Measurements from ENCODE around the gene PLA2G2D. TPM values are rescaled to one million over a fixed set of nuclear protein-coding genes. Genes with fewer than 3 reads are reported as not detected.

Gene PLA2G2D
- total and polyA plus RNA-seq, 4 donors: 0.06 to 0.14 (median 0.08) TPM; not detected in 1

GRCh38 chr1:20105856-20106255 lies 13.5 kb downstream of the PLA2G2D start:
- Histone ChIP-seq H3K4me1 (ENCODE audit: control insufficient read depth in 4 of 4, insufficient read depth in 4 of 4, low read length in 3 of 4) (no peaks in the 10 kb centered on the region), H3K9me3 (ENCODE audit: control insufficient read depth in 4 of 4, low read length in 3 of 4) (no peaks in the 10 kb centered on the region), H3K27me3 (ENCODE audit: control insufficient read depth in 4 of 4, insufficient read depth in 4 of 4, low read length in 3 of 4) (no peaks in the 10 kb centered on the region), H3K4me3 (ENCODE audit: low read depth in 1 of 3, low read length in 3 of 3) (no peak overlapping the region), H3K9ac (ENCODE audit: low read depth in 1 of 2, low read length in 2 of 2) (no peak overlapping the region), H3K36me3 (ENCODE audit: control insufficient read depth in 4 of 4, insufficient read depth in 3 of 4, low read depth in 1 of 4, low read length in 3 of 4) (no peaks in the 10 kb centered on the region), H3K27ac (ENCODE audit: low read depth in 1 of 2, low read length in 2 of 2) (no peak overlapping the region)
- DNase-seq (ENCODE audit: low spot score): no peak
- WGBS: 52% methylated on average over 1 of the region's 1 CpG
- no peak for TF ChIP-seq RXRA (IDR thresholded peaks at IDR 0.05)
- no peak for TF ChIP-seq HNF4A (conservative IDR thresholded peaks at IDR 0.05)
- TF ChIP-seq RAD21 (IDR thresholded peaks at IDR 0.05): no peak
- TF ChIP-seq, protein P1, sequence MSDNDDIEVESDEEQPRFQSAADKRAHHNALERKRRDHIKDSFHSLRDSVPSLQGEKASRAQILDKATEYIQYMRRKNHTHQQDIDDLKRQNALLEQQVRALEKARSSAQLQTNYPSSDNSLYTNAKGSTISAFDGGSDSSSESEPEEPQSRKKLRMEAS (IDR thresholded peaks at IDR 0.05): no peak
- TF ChIP-seq REST (IDR thresholded peaks at IDR 0.05): no peak
- TF ChIP-seq FOXA2 (IDR thresholded peaks at IDR 0.05): no peak
- no peak for TF ChIP-seq JUND (IDR thresholded peaks at IDR 0.05)
- no peak for TF ChIP-seq SP1 (IDR thresholded peaks at IDR 0.05)
- TF ChIP-seq GABPA (IDR thresholded peaks at IDR 0.05 in 1 of 2, conservative IDR thresholded peaks at IDR 0.05 in 1 of 2): no peak
- TF ChIP-seq, protein P2, sequence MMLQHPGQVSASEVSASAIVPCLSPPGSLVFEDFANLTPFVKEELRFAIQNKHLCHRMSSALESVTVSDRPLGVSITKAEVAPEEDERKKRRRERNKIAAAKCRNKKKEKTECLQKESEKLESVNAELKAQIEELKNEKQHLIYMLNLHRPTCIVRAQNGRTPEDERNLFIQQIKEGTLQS (IDR thresholded peaks at IDR 0.05): no peak
- TF ChIP-seq, protein P3, sequence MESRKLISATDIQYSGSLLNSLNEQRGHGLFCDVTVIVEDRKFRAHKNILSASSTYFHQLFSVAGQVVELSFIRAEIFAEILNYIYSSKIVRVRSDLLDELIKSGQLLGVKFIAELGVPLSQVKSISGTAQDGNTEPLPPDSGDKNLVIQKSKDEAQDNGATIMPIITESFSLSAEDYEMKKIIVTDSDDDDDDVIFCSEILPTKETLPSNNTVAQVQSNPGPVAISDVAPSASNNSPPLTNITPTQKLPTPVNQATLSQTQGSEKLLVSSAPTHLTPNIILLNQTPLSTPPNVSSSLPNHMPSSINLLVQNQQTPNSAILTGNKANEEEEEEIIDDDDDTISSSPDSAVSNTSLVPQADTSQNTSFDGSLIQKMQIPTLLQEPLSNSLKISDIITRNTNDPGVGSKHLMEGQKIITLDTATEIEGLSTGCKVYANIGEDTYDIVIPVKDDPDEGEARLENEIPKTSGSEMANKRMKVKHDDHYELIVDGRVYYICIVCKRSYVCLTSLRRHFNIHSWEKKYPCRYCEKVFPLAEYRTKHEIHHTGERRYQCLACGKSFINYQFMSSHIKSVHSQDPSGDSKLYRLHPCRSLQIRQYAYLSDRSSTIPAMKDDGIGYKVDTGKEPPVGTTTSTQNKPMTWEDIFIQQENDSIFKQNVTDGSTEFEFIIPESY (IDR thresholded peaks at IDR 0.05): no peak
- TF ChIP-seq FOXA1 (IDR thresholded peaks at IDR 0.05): no peak
- no peak for TF ChIP-seq TAF1 (conservative IDR thresholded peaks at IDR 0.05)
- TF ChIP-seq NR2F2 (IDR thresholded peaks at IDR 0.05): no peak
- TF ChIP-seq, protein P4, sequence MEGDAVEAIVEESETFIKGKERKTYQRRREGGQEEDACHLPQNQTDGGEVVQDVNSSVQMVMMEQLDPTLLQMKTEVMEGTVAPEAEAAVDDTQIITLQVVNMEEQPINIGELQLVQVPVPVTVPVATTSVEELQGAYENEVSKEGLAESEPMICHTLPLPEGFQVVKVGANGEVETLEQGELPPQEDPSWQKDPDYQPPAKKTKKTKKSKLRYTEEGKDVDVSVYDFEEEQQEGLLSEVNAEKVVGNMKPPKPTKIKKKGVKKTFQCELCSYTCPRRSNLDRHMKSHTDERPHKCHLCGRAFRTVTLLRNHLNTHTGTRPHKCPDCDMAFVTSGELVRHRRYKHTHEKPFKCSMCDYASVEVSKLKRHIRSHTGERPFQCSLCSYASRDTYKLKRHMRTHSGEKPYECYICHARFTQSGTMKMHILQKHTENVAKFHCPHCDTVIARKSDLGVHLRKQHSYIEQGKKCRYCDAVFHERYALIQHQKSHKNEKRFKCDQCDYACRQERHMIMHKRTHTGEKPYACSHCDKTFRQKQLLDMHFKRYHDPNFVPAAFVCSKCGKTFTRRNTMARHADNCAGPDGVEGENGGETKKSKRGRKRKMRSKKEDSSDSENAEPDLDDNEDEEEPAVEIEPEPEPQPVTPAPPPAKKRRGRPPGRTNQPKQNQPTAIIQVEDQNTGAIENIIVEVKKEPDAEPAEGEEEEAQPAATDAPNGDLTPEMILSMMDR (IDR thresholded peaks at IDR 0.05; ENCODE audit: low read depth, low read length, missing input control): no peak
- no peak for TF ChIP-seq EGR1 (IDR thresholded peaks at IDR 0.05; ENCODE audit: low read depth in 2 of 2)
- TF ChIP-seq HNF4G (IDR thresholded peaks at IDR 0.05): no peak
- no peak for TF ChIP-seq YY1 (IDR thresholded peaks at IDR 0.05)

All from liver (tissue), 9 donors.